C4-2B (cell line): ENCODE data around the gene TENM4.

ENCODE experiments used
- H3K27ac ChIP-seq: fragments of 450-650 bp; 2 replicates; pipeline ENCODE4 v1.5.1; 2017
- CTCF ChIP-seq: fragments of 450-650 bp; conservative IDR thresholded peaks from 2 replicates; pipeline ENCODE4 v1.5.1; 2017; ENCODE audit warnings: mild to moderate bottlenecking
- ZFX ChIP-seq: fragments of 450-650 bp; IDR thresholded peaks from 2 replicates; pipeline ENCODE4 v1.6.1; 2017

TENM4 gene

GRCh38 chr11:79325851-79326250 is 115.0 kb downstream of the TENM4 start:
- H3K27ac ChIP-seq, result no peak overlapping the region
- no peak for TF ChIP-seq CTCF
- TF ChIP-seq ZFX, result no peak

GRCh38 chr11:79321263-79321662 is 119.6 kb downstream of the TENM4 start:
- no peak for TF ChIP-seq CTCF
- no peak for TF ChIP-seq ZFX
- no peak overlapping the region for H3K27ac ChIP-seq

DNA sequence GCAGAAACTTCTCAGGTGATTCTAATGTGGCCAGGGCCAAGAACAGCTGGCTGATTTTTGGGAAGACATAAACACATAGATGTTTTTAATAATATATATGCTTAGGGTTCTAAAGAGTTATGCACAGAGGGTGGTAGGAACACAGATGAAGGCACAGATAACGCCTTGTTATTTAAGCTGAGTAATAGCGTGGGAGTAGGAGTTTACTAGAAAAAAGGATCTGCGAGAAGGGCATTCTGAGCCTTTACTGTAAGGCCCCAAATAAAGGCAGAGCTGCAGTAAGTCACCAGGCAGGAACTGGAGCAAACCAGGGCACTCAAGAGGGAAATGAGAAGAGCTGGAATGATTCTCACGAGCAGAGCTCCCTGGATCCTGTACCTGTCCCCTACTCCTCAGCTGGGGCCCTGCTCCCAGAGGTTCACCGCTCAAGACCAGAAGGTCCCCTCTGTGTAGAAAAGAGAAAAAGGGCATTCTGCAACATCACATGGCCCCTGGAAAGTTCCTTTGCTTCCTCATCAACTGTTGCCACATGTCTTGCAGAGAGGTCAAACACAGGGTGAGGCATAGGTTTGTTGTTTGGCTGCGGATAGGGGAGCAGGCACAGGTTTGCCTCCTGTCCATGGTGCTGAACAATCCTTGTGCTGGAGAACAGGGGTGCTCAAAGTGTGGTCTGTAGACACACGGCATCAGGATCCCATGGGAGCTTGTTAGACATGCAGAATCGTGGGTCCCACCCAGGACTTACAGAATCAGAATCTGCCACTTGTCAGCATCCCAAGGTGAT is 125.7 kb downstream of the TENM4 start:
- H3K27ac ChIP-seq, result no peak overlapping the region
- no peak for TF ChIP-seq ZFX
- TF ChIP-seq CTCF, result no peak

DNA sequence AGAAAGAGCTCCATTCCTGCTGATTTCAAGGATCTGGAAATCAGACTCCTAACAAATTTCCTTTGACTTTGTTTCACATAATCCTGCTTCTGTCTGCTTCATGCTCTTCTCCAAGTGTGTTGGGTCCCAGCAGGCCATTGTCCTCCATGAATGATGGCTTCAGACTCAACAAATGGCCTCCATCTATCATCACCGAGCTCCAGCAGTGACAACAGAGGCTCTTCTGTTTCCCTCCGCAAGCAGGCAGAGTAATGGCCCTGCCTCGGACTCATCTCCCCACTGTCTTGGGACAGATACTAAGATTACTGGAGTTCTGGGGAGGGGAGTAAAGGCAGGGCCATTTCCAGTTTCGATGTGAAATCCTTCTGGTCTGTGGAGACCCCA is 127.3 kb downstream of the TENM4 start:
- no peak for TF ChIP-seq CTCF
- TF ChIP-seq ZFX, result no peak
- H3K27ac ChIP-seq, result no peak overlapping the region

DNA sequence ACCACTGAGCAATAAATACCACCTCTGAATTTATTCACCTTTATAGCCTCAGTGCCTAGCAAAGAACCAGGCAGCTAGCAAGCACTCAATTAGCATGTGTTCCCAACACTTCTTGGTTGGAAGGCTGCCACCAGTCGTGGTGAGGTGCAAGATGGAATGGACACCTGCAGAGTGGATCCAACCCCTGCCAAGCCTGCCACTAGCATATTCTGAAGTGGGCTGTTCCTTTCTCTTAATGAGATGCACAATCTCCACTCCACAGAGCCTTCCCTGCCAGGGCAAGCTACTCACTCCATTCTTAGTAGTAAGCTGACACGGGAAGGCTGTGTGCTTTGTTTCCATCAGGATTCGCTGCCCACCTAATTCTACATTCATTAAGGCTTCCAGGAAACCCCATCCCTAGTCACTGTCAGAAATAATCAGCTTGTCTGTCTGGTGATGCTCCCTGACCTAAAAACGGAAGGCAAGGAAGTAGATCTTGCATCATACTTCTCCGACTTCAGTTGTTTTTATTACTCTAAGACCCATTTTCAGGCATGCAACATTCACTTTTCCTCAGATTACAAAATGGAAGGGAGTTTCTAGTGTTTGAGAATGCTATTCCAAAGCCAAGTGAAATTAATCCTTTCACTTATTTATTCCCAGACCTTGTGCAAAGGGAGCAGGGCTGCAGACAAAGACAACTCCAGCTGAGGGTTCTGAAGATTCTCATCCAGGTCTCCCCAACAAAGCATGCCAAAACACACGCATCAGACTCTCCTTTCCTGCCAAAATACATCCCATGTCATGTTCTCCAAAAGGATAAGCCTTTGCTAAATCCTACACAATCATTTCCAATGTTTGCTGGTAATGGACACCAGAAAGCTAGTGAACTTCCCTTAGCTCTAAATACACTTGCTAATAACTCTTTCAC is 128.0 kb downstream of the TENM4 start:
- TF ChIP-seq CTCF (no peak), ZFX (no peak)
- no peak overlapping the region for H3K27ac ChIP-seq

DNA sequence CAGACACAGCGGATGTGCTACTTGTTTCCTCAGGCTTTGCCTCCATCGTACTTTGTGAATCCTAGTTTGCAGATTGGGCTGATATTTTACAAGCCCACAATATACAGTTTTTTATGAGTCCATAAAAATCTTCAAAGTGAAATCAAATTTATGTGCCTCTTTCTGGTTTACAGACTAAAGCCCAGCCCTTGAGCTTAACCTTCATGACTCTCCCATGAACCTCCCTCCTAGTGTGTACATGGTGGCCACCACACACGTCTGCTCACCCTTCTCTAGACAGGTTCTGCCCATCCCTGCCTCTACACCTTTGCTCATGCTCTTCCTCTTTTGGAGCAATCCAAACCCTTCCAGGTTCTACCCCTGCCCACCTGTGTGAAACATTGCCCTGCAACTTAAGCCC is 129.4 kb downstream of the TENM4 start:
- no peak overlapping the region for H3K27ac ChIP-seq
- TF ChIP-seq CTCF (no peak), ZFX (no peak)

DNA sequence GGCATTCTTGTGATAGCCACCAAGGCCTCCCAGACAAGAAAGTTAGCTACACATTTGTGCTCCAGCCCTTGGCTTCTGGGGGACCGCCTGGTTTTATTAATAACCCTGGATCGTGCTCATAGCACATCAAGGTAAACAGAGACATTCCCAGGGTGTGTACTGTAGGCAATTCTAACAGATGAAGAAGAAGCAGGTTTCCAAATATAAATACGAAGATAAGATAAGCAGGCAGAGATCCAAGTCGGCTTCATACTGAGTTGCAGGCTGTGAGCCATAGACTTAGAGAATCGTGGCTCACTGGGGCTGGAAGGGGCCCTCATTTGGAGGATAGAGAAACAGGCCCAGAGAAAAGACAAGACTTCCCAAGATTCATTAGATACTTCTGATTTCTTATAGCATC is 131.4 kb downstream of the TENM4 start:
- TF ChIP-seq CTCF, result no peak
- TF ChIP-seq ZFX, result no peak
- H3K27ac ChIP-seq, result no peak overlapping the region
